HG03196 (cell line): Measurements from ENCODE around the gene HPCAL4.

Source experiments
- ATAC-seq: cut with Tn5 transposase; IDR thresholded peaks from one replicate; pipeline ENCODE4 v1.9.1; 2021; ENCODE audit not compliant: unreplicated experiment

HPCAL4 gene

GRCh38 chr1:39631361-39632322 lies 59.6 kb downstream of the HPCAL4 start:
- ATAC-seq = no peak

GRCh38 chr1:39628807-39629350 lies 62.4 kb downstream of the HPCAL4 start:
- ATAC-seq = no peak
